H9 (cell line): ENCODE measurements around the gene TRIM10. TPM values are rescaled to one million over a fixed set of nuclear protein-coding genes. Genes with fewer than 3 reads are reported as not detected.

Source experiments
- DNase-seq: peaks from one replicate; pipeline ENCODE4 v3.0.0-alpha.2; 2017
- H2AFZ ChIP-seq: one replicate; pipeline ENCODE4 v1.6.1; 2013; ENCODE audit warnings: mild to moderate bottlenecking, low read length, control low read depth, moderate library complexity
- H2AK5ac ChIP-seq: 2 replicates; pipeline ENCODE4 v1.6.1; 2013; ENCODE audit warnings: low read length, control low read depth, mixed read lengths; ENCODE audit not compliant: insufficient read length
- H2BK120ac ChIP-seq: one replicate; pipeline ENCODE4 v1.6.1; 2013; ENCODE audit warnings: low read depth, mild to moderate bottlenecking, low read length, control low read depth, inconsistent platforms; ENCODE audit not compliant: poor library complexity, severe bottlenecking
- H2BK12ac ChIP-seq: 2 replicates; pipeline ENCODE4 v1.6.1; 2013; ENCODE audit warnings: low read length, control low read depth, mixed read lengths, low read depth; ENCODE audit not compliant: insufficient read length
- H2BK15ac ChIP-seq: 2 replicates; pipeline ENCODE4 v1.6.1; 2013; ENCODE audit warnings: low read depth, low read length, control low read depth
- H2BK20ac ChIP-seq: one replicate; pipeline ENCODE4 v1.6.1; 2013; ENCODE audit warnings: low read depth, mild to moderate bottlenecking, low read length, control low read depth, inconsistent platforms; ENCODE audit not compliant: poor library complexity, severe bottlenecking
- H2BK5ac ChIP-seq: 2 replicates; pipeline ENCODE4 v1.6.1; 2013; ENCODE audit warnings: low read length, control low read depth, mixed read lengths; ENCODE audit not compliant: insufficient read length
- H3K14ac ChIP-seq: 2 replicates; pipeline ENCODE4 v1.6.1; 2013; ENCODE audit warnings: low read length, control low read depth; ENCODE audit not compliant: insufficient read depth
- H3K18ac ChIP-seq: 2 replicates; pipeline ENCODE4 v1.6.1; 2013; ENCODE audit warnings: low read depth, mild to moderate bottlenecking, mixed read lengths, low read length, control low read depth; ENCODE audit not compliant: insufficient read length
- H3K23ac ChIP-seq: 2 replicates; pipeline ENCODE4 v1.6.1; 2013; ENCODE audit warnings: low read length, control low read depth, mixed read lengths, low read depth; ENCODE audit not compliant: insufficient read length
- H3K23me2 ChIP-seq: 2 replicates; pipeline ENCODE4 v1.6.1; 2013; ENCODE audit warnings: low read depth, mild to moderate bottlenecking, mixed read lengths, low read length, control low read depth; ENCODE audit not compliant: insufficient read length, poor library complexity, severe bottlenecking
- H3K27ac ChIP-seq: 2 replicates; pipeline ENCODE4 v1.5.1; 2013; ENCODE audit warnings: low read length, control low read depth, mixed read lengths, low read depth; ENCODE audit not compliant: insufficient read length
- H3K27me3 ChIP-seq: 2 replicates; pipeline ENCODE4 v1.6.1; 2013; ENCODE audit warnings: low read length, control low read depth, inconsistent platforms; ENCODE audit not compliant: insufficient read depth
- H3K4ac ChIP-seq: 2 replicates; pipeline ENCODE4 v1.6.1; 2013; ENCODE audit warnings: low read depth, mild to moderate bottlenecking, control low read depth, inconsistent platforms, low read length, moderate library complexity
- H3K4me1 ChIP-seq: 2 replicates; pipeline ENCODE4 v1.6.1; 2013; ENCODE audit warnings: low read length, control low read depth, inconsistent platforms; ENCODE audit not compliant: insufficient read depth
- H3K4me2 ChIP-seq: 2 replicates; pipeline ENCODE4 v1.6.1; 2013; ENCODE audit warnings: low read length, control low read depth, mixed read lengths; ENCODE audit not compliant: insufficient read length, insufficient read depth
- H3K56ac ChIP-seq: 2 replicates; pipeline ENCODE4 v1.6.1; 2013; ENCODE audit warnings: low read depth, mild to moderate bottlenecking, mixed read lengths, low read length, control low read depth; ENCODE audit not compliant: insufficient read length
- H3K79me1 ChIP-seq: 2 replicates; pipeline ENCODE4 v1.6.1; 2013; ENCODE audit warnings: low read depth, mild to moderate bottlenecking, moderate library complexity, low read length, control low read depth, inconsistent platforms; ENCODE audit not compliant: insufficient read depth, poor library complexity, severe bottlenecking
- H3K79me2 ChIP-seq: 2 replicates; pipeline ENCODE4 v1.6.1; 2013; ENCODE audit warnings: low read length, control low read depth, inconsistent platforms; ENCODE audit not compliant: insufficient read depth
- H3K9ac ChIP-seq: 2 replicates; pipeline ENCODE4 v1.6.1; 2013; ENCODE audit warnings: low read length, control low read depth, mixed read lengths; ENCODE audit not compliant: insufficient read length; ENCODE audit errors: extremely low read depth
- H3K9me3 ChIP-seq: one replicate; pipeline ENCODE4 v1.6.1; 2013; ENCODE audit warnings: low read depth, low read length, inconsistent platforms; ENCODE audit not compliant: control insufficient read depth
- H3T11ph ChIP-seq: one replicate; pipeline ENCODE4 v1.6.1; 2013; ENCODE audit warnings: mild to moderate bottlenecking, low read length, control low read depth, inconsistent platforms
- H4K20me1 ChIP-seq: one replicate; pipeline ENCODE4 v1.6.1; 2013; ENCODE audit not compliant: control insufficient read depth, insufficient read length, insufficient read depth
- H4K5ac ChIP-seq: 2 replicates; pipeline ENCODE4 v1.6.1; 2013; ENCODE audit warnings: low read depth, mild to moderate bottlenecking, mixed read lengths, low read length, control low read depth; ENCODE audit not compliant: insufficient read length
- H4K8ac ChIP-seq: replicated peaks from 2 replicates; pipeline ENCODE4 v1.6.1; 2013; ENCODE audit warnings: low read length, control low read depth, mixed read lengths, low read depth; ENCODE audit not compliant: insufficient read length
- H4K91ac ChIP-seq: 2 replicates; pipeline ENCODE4 v1.6.1; 2013; ENCODE audit warnings: low read depth, mild to moderate bottlenecking, moderate library complexity, mixed read lengths, low read length, control low read depth; ENCODE audit not compliant: insufficient read length
- H3K27ac Mint-ChIP-seq, 3 experiments: 2 replicates in 2 of 3; 3 replicates in 1 of 3; pipeline ENCODE4 v1.8.0; 2020 to 2021; ENCODE audit warnings: mixed read lengths in 3 of 3, mild to moderate bottlenecking in 1 of 3, moderate library complexity in 1 of 3
- H3K27me3 Mint-ChIP-seq: 2 replicates; pipeline ENCODE4 v1.8.0; 2021; ENCODE audit warnings: low read depth, mild to moderate bottlenecking, moderate library complexity, mixed read lengths
- H3K36me3 Mint-ChIP-seq, 3 experiments: 2 replicates in 2 of 3; 3 replicates in 1 of 3; pipeline ENCODE4 v1.8.0; 2020 to 2021; ENCODE audit warnings: low read depth in 3 of 3, mixed read lengths in 3 of 3; ENCODE audit not compliant: insufficient read depth in 1 of 3
- H3K4me1 Mint-ChIP-seq, 2 experiments: 2 replicates each; pipeline ENCODE4 v1.8.0; 2020; ENCODE audit warnings: mixed read lengths in 2 of 2
- H3K4me3 Mint-ChIP-seq, 2 experiments: 2 replicates in 1 of 2; 3 replicates in 1 of 2; pipeline ENCODE4 v1.8.0; 2020 to 2021; ENCODE audit warnings: mild to moderate bottlenecking in 2 of 2, mixed read lengths in 2 of 2, moderate library complexity in 1 of 2
- H3K9me3 Mint-ChIP-seq, 2 experiments: 2 replicates in 1 of 2; 3 replicates in 1 of 2; pipeline ENCODE4 v1.8.0; 2020; ENCODE audit warnings: mild to moderate bottlenecking in 2 of 2, mixed read lengths in 2 of 2, moderate library complexity in 1 of 2
- CTCF ChIP-seq: fragments of 200-600 bp; sonication (generic); conservative IDR thresholded peaks from 3 replicates; pipeline ENCODE4 v1.8.0; 2021; ENCODE audit warnings: antibody characterized with exemption, mild to moderate bottlenecking
- WGBS: extraction: QIAGEN DNeasy Blood & Tissue Kit; methylation state at CpG from one replicate; pipeline ENCODE4 v1.1.7; 2013; ENCODE audit warnings: missing lambda C conversion rate, low lambda C conversion rate, mixed read lengths; ENCODE audit not compliant: insufficient read length; ENCODE audit errors: extremely low coverage; 5-methylcytosine and 5-hydroxymethylcytosine counted together
- total RNA-seq: library from RNA; stranded (reverse); gene quantifications from 2 replicates; pipeline ENCODE4 v1.2.1, GENCODE V29; 2021

The TRIM10 gene
- total RNA-seq, 1 experiment from 2014 or later: 0.07 TPM

GRCh38 chr6:30194797-30195690 is 34.0 kb upstream of the TRIM10 start:
- no peak overlapping the region for H4K91ac ChIP-seq

More at GRCh38 chr6:30194797-30195690, 34.0 kb upstream of the TRIM10 start:
- Histone ChIP-seq H2BK20ac (no peak overlapping the region), H2BK120ac (no peak overlapping the region), H3K79me2 (no peaks in the 10 kb centered on the region), H4K5ac (no peak overlapping the region), H3K4ac (no peak overlapping the region), H3K23ac (no peak overlapping the region), H2AK5ac (no peak overlapping the region), H3K4me2 (no peak overlapping the region), H3K23me2 (no peaks in the 10 kb centered on the region), H3K18ac (no peak overlapping the region), H3K14ac (no peak overlapping the region; the same call in 1 of the 2 replicates), H2AFZ (no peak overlapping the region), H4K8ac (no peak overlapping the region), H3K9me3 (no peaks in the 10 kb centered on the region), H2BK12ac (no peak overlapping the region), H3T11ph (no peak overlapping the region), H2BK15ac (no peak overlapping the region), H3K56ac (no peak overlapping the region), H3K9ac (no peak overlapping the region), H3K27me3 (no peaks in the 10 kb centered on the region), H4K20me1 (peaks cover 3% of the 10 kb centered on the region), H3K4me1 (no peaks in the 10 kb centered on the region), H2BK5ac (no peak overlapping the region), H3K79me1 (no peaks in the 10 kb centered on the region), H3K27ac (no peak overlapping the region)
- peaks cover 3 to 5% of the 10 kb centered on the region in 2 experiments; a peak in 3 of 4 replicates for H3K4me1 Mint-ChIP-seq
- H3K4me3 Mint-ChIP-seq: no peak overlapping the region
- no peak for TF ChIP-seq CTCF
- H3K9me3 Mint-ChIP-seq: no peaks in the 10 kb centered on the region
- peak overlapping the region in 1 of 3 experiments; percentile 47; a peak in 2 of 7 replicates for H3K27ac Mint-ChIP-seq
- no peaks in the 10 kb centered on the region for H3K27me3 Mint-ChIP-seq
- WGBS: no CpG with 5 or more reads among the region's 8 CpGs
- no peak for DNase-seq
- peaks cover 17 to 78% (median 55%) of the 10 kb centered on the region in 3 experiments; a peak in 6 of 7 replicates for H3K36me3 Mint-ChIP-seq
